HEK293 (cell line): ENCODE data around the gene JHY.

Experiments used
- CTCF ChIP-seq: fragments of 450-650 bp; formaldehyde crosslinking; IDR thresholded peaks from 2 replicates; pipeline ENCODE4 v1.5.1; 2016; ENCODE audit warnings: missing biosample characterization, missing genetic modification characterization
- KLF9 ChIP-seq: fragments of 450-650 bp; formaldehyde crosslinking; IDR thresholded peaks from 2 replicates; pipeline ENCODE4 v1.5.1; 2016; ENCODE audit warnings: missing biosample characterization, missing genetic modification characterization, low read depth
- REST ChIP-seq: fragments of 450-650 bp; formaldehyde crosslinking; IDR thresholded peaks from 2 replicates; pipeline ENCODE4 v1.5.1; 2016; ENCODE audit warnings: missing biosample characterization, missing genetic modification characterization
- WT1 ChIP-seq: fragments of 450-650 bp; formaldehyde crosslinking; IDR thresholded peaks from 2 replicates; pipeline ENCODE4 v1.5.1; 2016; ENCODE audit warnings: missing biosample characterization, missing genetic modification characterization
- ZBTB11 ChIP-seq: fragments of 450-650 bp; formaldehyde crosslinking; conservative IDR thresholded peaks from 2 replicates; pipeline ENCODE4 v1.5.1; 2016; ENCODE audit warnings: low read depth, missing biosample characterization, missing genetic modification characterization
- ZFP3 ChIP-seq: fragments of 450-650 bp; formaldehyde crosslinking; IDR thresholded peaks from 2 replicates; pipeline ENCODE4 v1.5.1; 2016; ENCODE audit warnings: low read depth, missing biosample characterization, missing genetic modification characterization
- ZFP41 ChIP-seq: fragments of 450-650 bp; formaldehyde crosslinking; IDR thresholded peaks from 2 replicates; pipeline ENCODE4 v1.5.1; 2016; ENCODE audit warnings: missing biosample characterization, missing genetic modification characterization, borderline replicate concordance
- ZFP69B ChIP-seq: fragments of 450-650 bp; formaldehyde crosslinking; IDR thresholded peaks from 2 replicates; pipeline ENCODE4 v1.5.1; 2016; ENCODE audit warnings: missing biosample characterization, missing genetic modification characterization
- ZNF10 ChIP-seq: fragments of 450-650 bp; formaldehyde crosslinking; IDR thresholded peaks from 2 replicates; pipeline ENCODE4 v1.5.1; 2017; ENCODE audit warnings: missing biosample characterization, missing genetic modification characterization
- ZNF138 ChIP-seq: fragments of 450-650 bp; formaldehyde crosslinking; IDR thresholded peaks from 2 replicates; pipeline ENCODE4 v1.5.1; 2016; ENCODE audit warnings: missing biosample characterization, missing genetic modification characterization, borderline replicate concordance
- ZNF354C ChIP-seq: fragments of 450-650 bp; formaldehyde crosslinking; IDR thresholded peaks from 2 replicates; pipeline ENCODE4 v1.5.1; 2016; ENCODE audit warnings: missing biosample characterization, missing genetic modification characterization, low read depth, borderline replicate concordance
- ZNF48 ChIP-seq: fragments of 450-650 bp; formaldehyde crosslinking; IDR thresholded peaks from 2 replicates; pipeline ENCODE4 v1.5.1; 2016; ENCODE audit warnings: missing biosample characterization, missing genetic modification characterization
- ZNF654 ChIP-seq: fragments of 450-650 bp; formaldehyde crosslinking; IDR thresholded peaks from 2 replicates; pipeline ENCODE4 v1.5.1; 2016; ENCODE audit warnings: low read depth, missing biosample characterization, missing genetic modification characterization
- ZNF776 ChIP-seq: fragments of 450-650 bp; formaldehyde crosslinking; IDR thresholded peaks from 2 replicates; pipeline ENCODE4 v1.5.0; 2017; ENCODE audit warnings: missing biosample characterization, missing genetic modification characterization, borderline replicate concordance
- ZNF830 ChIP-seq: fragments of 450-650 bp; IDR thresholded peaks from 2 replicates; pipeline ENCODE4 v1.5.0; 2018; ENCODE audit warnings: missing biosample characterization, missing genetic modification characterization, low read depth, mild to moderate bottlenecking, moderate library complexity
- TF ChIP-seq, protein P1 (sequence below): fragments of 450-650 bp; formaldehyde crosslinking; IDR thresholded peaks from 2 replicates; pipeline ENCODE4 v1.5.1; 2017; ENCODE audit warnings: missing biosample characterization, missing genetic modification characterization
- TF ChIP-seq, protein P2 (sequence below): fragments of 450-650 bp; formaldehyde crosslinking; IDR thresholded peaks from 2 replicates; pipeline ENCODE4 v1.5.1; 2016; ENCODE audit warnings: missing biosample characterization, missing genetic modification characterization
- TF ChIP-seq, protein P3 (sequence below): fragments of 450-650 bp; formaldehyde crosslinking; IDR thresholded peaks from 2 replicates; pipeline ENCODE4 v1.5.1; 2017; ENCODE audit warnings: missing biosample characterization, mild to moderate bottlenecking, missing genetic modification characterization, moderate library complexity
- TF ChIP-seq, protein P4 (sequence below): fragments of 450-650 bp; formaldehyde crosslinking; IDR thresholded peaks from 2 replicates; pipeline ENCODE4 v1.5.1; 2016; ENCODE audit warnings: missing biosample characterization, missing genetic modification characterization
- TF ChIP-seq, protein P5 (sequence below): fragments of 450-650 bp; formaldehyde crosslinking; IDR thresholded peaks from 2 replicates; pipeline ENCODE4 v1.5.1; 2017; ENCODE audit warnings: missing biosample characterization, missing genetic modification characterization

The JHY gene

DNA sequence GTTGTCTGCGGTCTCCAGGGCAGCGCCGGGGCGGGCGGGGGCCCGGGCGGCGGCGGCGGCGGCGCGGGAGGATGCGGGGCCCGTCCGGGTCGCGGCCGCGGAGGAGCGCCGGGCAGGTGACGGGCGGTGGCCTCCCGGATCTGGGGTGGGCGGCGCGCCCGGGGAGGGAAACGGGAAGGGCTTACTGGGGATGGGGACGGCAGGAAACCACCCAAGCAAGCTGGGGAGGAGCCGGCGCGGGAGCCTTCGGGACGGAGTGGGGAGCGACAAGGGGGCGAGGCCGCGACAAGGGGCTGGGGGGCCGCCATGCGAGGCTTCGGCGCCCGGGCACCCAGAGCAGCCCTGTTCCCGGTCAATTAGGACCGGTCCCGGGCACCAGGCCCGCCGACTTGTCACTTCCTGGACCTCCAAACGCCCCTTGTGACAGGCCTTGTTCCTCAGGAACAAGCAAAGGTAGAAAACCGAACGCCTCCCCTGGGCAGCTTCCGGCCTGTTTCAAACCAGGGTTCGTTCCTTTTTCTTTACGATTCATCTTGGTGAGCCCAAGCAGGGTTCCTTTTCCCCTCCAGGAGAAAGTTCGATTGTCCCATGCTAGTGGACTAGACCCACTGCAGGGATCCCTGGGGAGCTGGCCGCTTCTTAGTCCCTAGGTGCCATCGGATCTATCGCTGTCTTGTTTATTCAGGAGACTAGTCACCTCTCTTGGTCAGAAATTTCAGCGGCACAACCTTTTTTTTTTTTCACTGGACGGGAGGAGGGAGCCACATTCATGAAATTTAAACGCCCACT, 492 bp downstream of the JHY start (continued):
- TF ChIP-seq, protein P1, sequence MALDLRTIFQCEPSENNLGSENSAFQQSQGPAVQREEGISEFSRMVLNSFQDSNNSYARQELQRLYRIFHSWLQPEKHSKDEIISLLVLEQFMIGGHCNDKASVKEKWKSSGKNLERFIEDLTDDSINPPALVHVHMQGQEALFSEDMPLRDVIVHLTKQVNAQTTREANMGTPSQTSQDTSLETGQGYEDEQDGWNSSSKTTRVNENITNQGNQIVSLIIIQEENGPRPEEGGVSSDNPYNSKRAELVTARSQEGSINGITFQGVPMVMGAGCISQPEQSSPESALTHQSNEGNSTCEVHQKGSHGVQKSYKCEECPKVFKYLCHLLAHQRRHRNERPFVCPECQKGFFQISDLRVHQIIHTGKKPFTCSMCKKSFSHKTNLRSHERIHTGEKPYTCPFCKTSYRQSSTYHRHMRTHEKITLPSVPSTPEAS (tag by site-specific recombination): no peak
- TF ChIP-seq, protein P2, sequence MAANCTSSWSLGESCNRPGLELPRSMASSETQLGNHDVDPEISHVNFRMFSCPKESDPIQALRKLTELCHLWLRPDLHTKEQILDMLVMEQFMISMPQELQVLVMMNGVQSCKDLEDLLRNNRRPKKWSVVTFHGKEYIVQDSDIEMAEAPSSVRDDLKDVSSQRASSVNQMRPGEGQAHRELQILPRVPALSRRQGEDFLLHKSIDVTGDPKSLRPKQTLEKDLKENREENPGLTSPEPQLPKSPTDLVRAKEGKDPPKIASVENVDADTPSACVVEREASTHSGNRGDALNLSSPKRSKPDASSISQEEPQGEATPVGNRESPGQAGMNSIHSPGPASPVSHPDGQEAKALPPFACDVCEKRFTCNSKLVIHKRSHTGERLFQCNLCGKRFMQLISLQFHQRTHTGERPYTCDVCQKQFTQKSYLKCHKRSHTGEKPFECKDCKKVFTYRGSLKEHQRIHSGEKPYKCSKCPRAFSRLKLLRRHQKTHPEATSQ (tag by site-specific recombination): no peak
- no peak for TF ChIP-seq ZFP3 (tag by site-specific recombination)
- TF ChIP-seq ZBTB11 (tag by site-specific recombination): peak; percentile 80
- no peak for TF ChIP-seq REST (tag by site-specific recombination)
- 0 out of 2 replicates have a peak, but pooled peaks have one; percentile 10 for TF ChIP-seq CTCF
- TF ChIP-seq, protein P3, sequence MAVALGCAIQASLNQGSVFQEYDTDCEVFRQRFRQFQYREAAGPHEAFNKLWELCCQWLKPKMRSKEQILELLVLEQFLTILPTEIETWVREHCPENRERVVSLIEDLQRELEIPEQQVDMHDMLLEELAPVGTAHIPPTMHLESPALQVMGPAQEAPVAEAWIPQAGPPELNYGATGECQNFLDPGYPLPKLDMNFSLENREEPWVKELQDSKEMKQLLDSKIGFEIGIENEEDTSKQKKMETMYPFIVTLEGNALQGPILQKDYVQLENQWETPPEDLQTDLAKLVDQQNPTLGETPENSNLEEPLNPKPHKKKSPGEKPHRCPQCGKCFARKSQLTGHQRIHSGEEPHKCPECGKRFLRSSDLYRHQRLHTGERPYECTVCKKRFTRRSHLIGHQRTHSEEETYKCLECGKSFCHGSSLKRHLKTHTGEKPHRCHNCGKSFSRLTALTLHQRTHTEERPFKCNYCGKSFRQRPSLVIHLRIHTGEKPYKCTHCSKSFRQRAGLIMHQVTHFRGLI (tag by site-specific recombination): no peak
- TF ChIP-seq ZFP69B (tag by site-specific recombination): no peak
- TF ChIP-seq ZFP41 (tag by site-specific recombination): no peak
- no peak for TF ChIP-seq ZNF830 (tag by site-specific recombination)
- no peak for TF ChIP-seq WT1 (tag by site-specific recombination)
- TF ChIP-seq ZNF10 (tag by site-specific recombination): no peak
- no peak for TF ChIP-seq ZNF654 (tag by site-specific recombination)
- no peak for TF ChIP-seq ZNF138 (tag by site-specific recombination)
- TF ChIP-seq, protein P4, sequence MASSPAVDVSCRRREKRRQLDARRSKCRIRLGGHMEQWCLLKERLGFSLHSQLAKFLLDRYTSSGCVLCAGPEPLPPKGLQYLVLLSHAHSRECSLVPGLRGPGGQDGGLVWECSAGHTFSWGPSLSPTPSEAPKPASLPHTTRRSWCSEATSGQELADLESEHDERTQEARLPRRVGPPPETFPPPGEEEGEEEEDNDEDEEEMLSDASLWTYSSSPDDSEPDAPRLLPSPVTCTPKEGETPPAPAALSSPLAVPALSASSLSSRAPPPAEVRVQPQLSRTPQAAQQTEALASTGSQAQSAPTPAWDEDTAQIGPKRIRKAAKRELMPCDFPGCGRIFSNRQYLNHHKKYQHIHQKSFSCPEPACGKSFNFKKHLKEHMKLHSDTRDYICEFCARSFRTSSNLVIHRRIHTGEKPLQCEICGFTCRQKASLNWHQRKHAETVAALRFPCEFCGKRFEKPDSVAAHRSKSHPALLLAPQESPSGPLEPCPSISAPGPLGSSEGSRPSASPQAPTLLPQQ: peak; percentile 10; the same call in 1 of the 2 replicates
- no peak for TF ChIP-seq KLF9 (tag by site-specific recombination)
- TF ChIP-seq ZNF354C (tag by site-specific recombination): no peak
- TF ChIP-seq, protein P5, sequence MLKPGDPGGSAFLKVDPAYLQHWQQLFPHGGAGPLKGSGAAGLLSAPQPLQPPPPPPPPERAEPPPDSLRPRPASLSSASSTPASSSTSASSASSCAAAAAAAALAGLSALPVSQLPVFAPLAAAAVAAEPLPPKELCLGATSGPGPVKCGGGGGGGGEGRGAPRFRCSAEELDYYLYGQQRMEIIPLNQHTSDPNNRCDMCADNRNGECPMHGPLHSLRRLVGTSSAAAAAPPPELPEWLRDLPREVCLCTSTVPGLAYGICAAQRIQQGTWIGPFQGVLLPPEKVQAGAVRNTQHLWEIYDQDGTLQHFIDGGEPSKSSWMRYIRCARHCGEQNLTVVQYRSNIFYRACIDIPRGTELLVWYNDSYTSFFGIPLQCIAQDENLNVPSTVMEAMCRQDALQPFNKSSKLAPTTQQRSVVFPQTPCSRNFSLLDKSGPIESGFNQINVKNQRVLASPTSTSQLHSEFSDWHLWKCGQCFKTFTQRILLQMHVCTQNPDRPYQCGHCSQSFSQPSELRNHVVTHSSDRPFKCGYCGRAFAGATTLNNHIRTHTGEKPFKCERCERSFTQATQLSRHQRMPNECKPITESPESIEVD (tag by site-specific recombination): no peak
- no peak for TF ChIP-seq ZNF776 (tag by site-specific recombination)
- TF ChIP-seq ZNF48: no peak
